ENCODE results near the gene MAPK8.

DNA sequence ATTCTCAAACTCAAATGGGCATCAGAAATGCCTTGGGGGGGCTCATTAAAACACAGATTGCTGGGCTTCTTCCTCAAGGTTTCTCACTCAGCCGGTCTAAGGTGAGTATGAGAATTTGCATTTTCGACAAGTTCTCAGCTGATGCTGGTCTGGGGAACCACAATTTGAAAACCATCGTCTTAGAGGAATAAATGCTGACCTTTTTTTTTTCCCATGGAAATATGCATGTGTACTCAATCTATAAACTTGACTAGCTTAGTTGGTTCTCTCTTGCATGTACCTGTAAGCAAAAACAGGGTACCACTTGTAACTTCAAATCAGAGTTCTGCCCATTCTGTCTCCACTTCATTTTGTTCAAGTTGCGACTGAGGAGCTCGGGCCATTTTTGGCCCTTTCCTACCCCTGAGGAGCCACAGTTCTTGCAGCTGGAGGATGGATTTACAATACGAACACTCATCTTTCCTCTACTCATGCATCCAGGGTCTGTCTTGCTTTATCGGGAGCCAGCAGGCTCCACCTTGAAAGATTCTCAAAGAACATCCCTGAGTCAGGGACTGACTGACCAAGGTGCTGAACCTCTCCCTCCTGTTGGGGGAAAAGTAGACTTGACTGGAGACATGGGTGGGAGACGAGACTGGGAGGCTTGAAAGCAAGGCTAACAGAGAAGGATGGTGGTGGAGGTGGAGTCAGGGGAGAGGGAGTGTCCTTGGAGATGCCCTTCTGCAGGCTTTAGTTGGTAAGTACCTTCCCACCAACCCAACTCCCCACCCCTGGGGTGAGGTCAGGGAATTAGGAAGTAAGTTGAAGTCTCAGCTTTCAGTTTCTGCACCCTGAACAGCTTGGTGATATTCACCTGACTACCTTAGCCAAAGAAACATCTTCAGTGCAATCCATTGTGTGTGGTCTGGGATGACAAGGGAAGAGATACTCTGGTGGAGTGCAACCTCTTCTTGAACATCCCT, 3.7 kb upstream of the MAPK8 start:
- no peak for TF ChIP-seq POLR2A (IDR thresholded peaks at IDR 0.05)
- TF ChIP-seq, protein P1, sequence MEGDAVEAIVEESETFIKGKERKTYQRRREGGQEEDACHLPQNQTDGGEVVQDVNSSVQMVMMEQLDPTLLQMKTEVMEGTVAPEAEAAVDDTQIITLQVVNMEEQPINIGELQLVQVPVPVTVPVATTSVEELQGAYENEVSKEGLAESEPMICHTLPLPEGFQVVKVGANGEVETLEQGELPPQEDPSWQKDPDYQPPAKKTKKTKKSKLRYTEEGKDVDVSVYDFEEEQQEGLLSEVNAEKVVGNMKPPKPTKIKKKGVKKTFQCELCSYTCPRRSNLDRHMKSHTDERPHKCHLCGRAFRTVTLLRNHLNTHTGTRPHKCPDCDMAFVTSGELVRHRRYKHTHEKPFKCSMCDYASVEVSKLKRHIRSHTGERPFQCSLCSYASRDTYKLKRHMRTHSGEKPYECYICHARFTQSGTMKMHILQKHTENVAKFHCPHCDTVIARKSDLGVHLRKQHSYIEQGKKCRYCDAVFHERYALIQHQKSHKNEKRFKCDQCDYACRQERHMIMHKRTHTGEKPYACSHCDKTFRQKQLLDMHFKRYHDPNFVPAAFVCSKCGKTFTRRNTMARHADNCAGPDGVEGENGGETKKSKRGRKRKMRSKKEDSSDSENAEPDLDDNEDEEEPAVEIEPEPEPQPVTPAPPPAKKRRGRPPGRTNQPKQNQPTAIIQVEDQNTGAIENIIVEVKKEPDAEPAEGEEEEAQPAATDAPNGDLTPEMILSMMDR (IDR thresholded peaks at IDR 0.05) = no peak
